GM21737 (cell line): ENCODE results near the gene TTC21B.
A peak's percentile ranks its signal among the peaks of the same experiment; 100 is the strongest.

ENCODE experiments used
- ATAC-seq: cut with Tn5 transposase; IDR thresholded peaks from one replicate; pipeline ENCODE4 v1.9.1; 2021; ENCODE audit warnings: mild to moderate bottlenecking, moderate library complexity; ENCODE audit not compliant: unreplicated experiment

The TTC21B gene

GRCh38 chr2:165840333-165840958 is 113.1 kb downstream of the TTC21B start:
- no peak for ATAC-seq

GRCh38 chr2:165839610-165840009 is 114.0 kb downstream of the TTC21B start:
- ATAC-seq = no peak

- no peak for ATAC-seq
Measured at GRCh38 chr2:165837122-165837521, 116.5 kb downstream of the TTC21B start.

- no peak for ATAC-seq
Measured at GRCh38 chr2:165835363-165835762, 118.2 kb downstream of the TTC21B start.

- no peak for ATAC-seq
Measured at GRCh38 chr2:165833156-165833555, 120.4 kb downstream of the TTC21B start.

- ATAC-seq = no peak
Measured at GRCh38 chr2:165827921-165828276, 125.7 kb downstream of the TTC21B start.

- ATAC-seq = peak; percentile 77
Measured at GRCh38 chr2:165827016-165827920, 126.3 kb downstream of the TTC21B start.

- no peak for ATAC-seq
Measured at GRCh38 chr2:165825041-165825440, 128.5 kb downstream of the TTC21B start.
